Progenitor cell of endocrine pancreas (in vitro differentiated cells): Measurements from ENCODE around the gene GINS2. TPM values are rescaled to one million over a fixed set of nuclear protein-coding genes. Genes with fewer than 3 reads are reported as not detected.

ENCODE experiments used
- DNase-seq: peaks from one replicate; pipeline ENCODE4 v3.0.0; 2021; ENCODE audit warnings: low spot score; ENCODE audit not compliant: unreplicated experiment
- H3K27ac Mint-ChIP-seq: 2 replicates; pipeline ENCODE4 v1.8.0; 2021; ENCODE audit warnings: mild to moderate bottlenecking, moderate library complexity, mixed read lengths
- H3K27me3 Mint-ChIP-seq: 2 replicates; pipeline ENCODE4 v1.8.0; 2021; ENCODE audit warnings: mixed read lengths
- H3K36me3 Mint-ChIP-seq: 2 replicates; pipeline ENCODE4 v1.8.0; 2022; ENCODE audit warnings: mixed read lengths; ENCODE audit not compliant: insufficient read depth
- H3K4me1 Mint-ChIP-seq: 2 replicates; pipeline ENCODE4 v1.8.0; 2021; ENCODE audit warnings: low read depth, mixed read lengths
- H3K4me3 Mint-ChIP-seq: 2 replicates; pipeline ENCODE4 v1.8.0; 2021; ENCODE audit warnings: low read depth, mild to moderate bottlenecking, moderate library complexity, mixed read lengths
- H3K9me3 Mint-ChIP-seq: 2 replicates; pipeline ENCODE4 v1.8.0; 2021; ENCODE audit warnings: low read depth, mixed read lengths
- total RNA-seq: library from RNA; stranded (reverse); gene quantifications from 2 replicates; pipeline ENCODE4 v1.2.1, GENCODE V29; 2021
- TF ChIP-seq, protein P1 (sequence below): fragments of 200-600 bp; sonication (generic); IDR thresholded peaks from one replicate; pipeline ENCODE4 v1.5.0; 2021; ENCODE audit warnings: antibody characterized with exemption, mild to moderate bottlenecking; ENCODE audit not compliant: unreplicated experiment

GINS2 gene
- total RNA-seq, 1 donor from 2014 or later = 22.3 TPM

DNA sequence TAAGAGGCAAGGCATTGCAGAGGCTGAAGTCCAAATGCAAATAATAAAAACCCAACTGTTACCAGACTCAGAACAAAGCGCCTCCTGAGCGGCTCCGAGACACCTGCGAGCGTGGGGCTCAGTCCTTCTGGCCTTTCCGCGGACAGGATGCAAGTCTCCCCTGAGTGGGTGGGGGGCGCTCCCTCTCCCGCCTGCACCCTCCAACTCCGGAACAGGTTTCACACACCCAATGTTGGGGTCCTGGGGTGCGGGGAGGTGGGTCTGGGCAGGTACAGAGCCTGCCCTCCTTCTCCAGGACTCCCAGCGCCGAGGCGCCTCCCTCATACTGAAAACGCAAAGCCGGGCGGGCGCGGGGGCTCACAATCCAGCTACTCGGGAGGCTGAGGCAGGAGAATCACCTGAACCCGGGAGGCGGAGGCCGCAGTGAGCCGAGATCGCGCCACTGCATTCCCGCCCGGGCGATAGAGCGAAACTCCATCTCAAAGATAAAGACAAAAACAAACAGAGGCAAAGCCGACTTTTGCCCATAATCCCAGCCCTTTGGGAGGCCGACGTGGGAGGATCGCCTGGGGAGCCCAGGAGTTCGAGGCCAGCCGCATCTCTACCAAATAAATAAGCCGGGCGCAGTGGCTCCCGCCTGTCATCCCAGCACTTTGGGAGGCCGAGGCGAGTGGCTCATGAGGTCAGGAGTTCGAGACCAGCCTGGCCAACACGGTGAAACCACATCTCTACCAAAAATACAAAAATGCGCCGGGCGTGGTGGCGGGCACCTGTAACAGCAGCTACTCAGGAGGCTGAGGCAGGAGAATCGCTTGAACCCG, 893 bp downstream of the GINS2 start:
- Mint-ChIP-seq H3K4me3 (peak overlapping the region; percentile 72), H3K27ac (peak overlapping the region; percentile 62), H3K9me3 (no peaks in the 10 kb centered on the region), H3K4me1 (peaks cover 15% of the 10 kb centered on the region), H3K36me3 (peaks cover 4% of the 10 kb centered on the region), H3K27me3 (no peaks in the 10 kb centered on the region)
- DNase-seq = no peak
- TF ChIP-seq, protein P1, sequence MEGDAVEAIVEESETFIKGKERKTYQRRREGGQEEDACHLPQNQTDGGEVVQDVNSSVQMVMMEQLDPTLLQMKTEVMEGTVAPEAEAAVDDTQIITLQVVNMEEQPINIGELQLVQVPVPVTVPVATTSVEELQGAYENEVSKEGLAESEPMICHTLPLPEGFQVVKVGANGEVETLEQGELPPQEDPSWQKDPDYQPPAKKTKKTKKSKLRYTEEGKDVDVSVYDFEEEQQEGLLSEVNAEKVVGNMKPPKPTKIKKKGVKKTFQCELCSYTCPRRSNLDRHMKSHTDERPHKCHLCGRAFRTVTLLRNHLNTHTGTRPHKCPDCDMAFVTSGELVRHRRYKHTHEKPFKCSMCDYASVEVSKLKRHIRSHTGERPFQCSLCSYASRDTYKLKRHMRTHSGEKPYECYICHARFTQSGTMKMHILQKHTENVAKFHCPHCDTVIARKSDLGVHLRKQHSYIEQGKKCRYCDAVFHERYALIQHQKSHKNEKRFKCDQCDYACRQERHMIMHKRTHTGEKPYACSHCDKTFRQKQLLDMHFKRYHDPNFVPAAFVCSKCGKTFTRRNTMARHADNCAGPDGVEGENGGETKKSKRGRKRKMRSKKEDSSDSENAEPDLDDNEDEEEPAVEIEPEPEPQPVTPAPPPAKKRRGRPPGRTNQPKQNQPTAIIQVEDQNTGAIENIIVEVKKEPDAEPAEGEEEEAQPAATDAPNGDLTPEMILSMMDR = no peak

GRCh38 chr16:85686912-85687591, 1.7 kb downstream of the GINS2 start:
- Mint-ChIP-seq H3K27ac (peak overlapping the region; percentile 62), H3K27me3 (no peaks in the 10 kb centered on the region), H3K4me3 (peak overlapping the region; percentile 72), H3K36me3 (peaks cover 4% of the 10 kb centered on the region), H3K9me3 (no peaks in the 10 kb centered on the region), H3K4me1 (peaks cover 15% of the 10 kb centered on the region)
- DNase-seq = no peak
- TF ChIP-seq, protein P1 = no peak

- no peak for DNase-seq
- TF ChIP-seq, protein P1 = no peak
- H3K4me3 Mint-ChIP-seq = no peak overlapping the region
Measured at GRCh38 chr16:85685251-85685650, 3.5 kb downstream of the GINS2 start.

DNA sequence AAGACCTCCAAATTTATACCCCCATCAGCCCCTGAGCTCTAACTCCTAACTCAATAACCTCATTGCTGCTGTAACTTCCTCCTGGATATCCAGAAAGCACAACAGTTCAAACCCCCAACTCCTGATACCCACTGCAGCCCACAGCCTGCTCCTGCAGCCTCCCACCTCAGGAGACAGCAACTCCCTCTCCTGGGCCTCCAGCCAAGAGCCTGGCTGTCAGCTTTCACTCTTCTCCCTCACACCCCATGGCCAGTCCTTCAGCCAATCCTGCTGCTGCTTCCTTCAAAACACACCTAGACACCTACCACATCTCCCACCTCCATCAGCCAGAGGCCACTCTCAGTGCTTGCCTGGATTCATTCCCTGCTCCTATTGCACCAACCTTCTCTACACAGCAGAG, 5.4 kb downstream of the GINS2 start:
- H3K27me3 Mint-ChIP-seq = no peaks in the 10 kb centered on the region
- H3K36me3 Mint-ChIP-seq = peaks cover 4% of the 10 kb centered on the region
- H3K27ac Mint-ChIP-seq = no peak overlapping the region
- no peak overlapping the region for H3K4me3 Mint-ChIP-seq
- no peak for DNase-seq
- H3K9me3 Mint-ChIP-seq = no peaks in the 10 kb centered on the region
- H3K4me1 Mint-ChIP-seq = peaks cover 16% of the 10 kb centered on the region
- TF ChIP-seq, protein P1 = no peak

More at GRCh38 chr16:85685251-85685650, 3.5 kb downstream of the GINS2 start:
- Mint-ChIP-seq H3K27ac (no peak overlapping the region), H3K9me3 (no peaks in the 10 kb centered on the region), H3K36me3 (peaks cover 4% of the 10 kb centered on the region), H3K4me1 (peaks cover 13% of the 10 kb centered on the region), H3K27me3 (no peaks in the 10 kb centered on the region)

GRCh38 chr16:85682516-85682915, 6.2 kb downstream of the GINS2 start:
- TF ChIP-seq, protein P1 = no peak
- Mint-ChIP-seq H3K27ac (no peak overlapping the region), H3K9me3 (no peaks in the 10 kb centered on the region), H3K4me1 (peaks cover 16% of the 10 kb centered on the region), H3K27me3 (no peaks in the 10 kb centered on the region), H3K4me3 (no peak overlapping the region), H3K36me3 (peaks cover 5% of the 10 kb centered on the region)
- DNase-seq = no peak
